Measurements from ENCODE around the gene POLQ.

The POLQ gene

DNA sequence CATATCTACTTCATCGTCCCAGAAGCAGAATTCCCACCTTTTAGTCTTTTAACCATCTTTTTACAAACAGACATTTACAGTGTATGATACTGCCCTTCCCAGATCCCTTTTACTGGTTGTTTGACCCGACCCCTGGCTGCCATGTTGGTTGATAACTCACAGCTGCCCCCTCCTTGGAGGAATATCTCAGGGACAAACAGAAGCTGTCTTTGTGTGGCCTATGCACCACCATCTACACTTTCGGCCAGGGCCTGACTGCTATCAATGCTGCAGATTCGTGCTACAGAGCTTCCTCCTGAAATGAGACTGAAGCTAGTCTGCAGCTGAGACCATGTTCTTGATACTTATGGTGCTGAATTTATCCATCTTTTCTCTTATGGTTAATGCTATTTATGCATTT is 6.6 kb upstream of the POLQ start:
- no peak for DNase-seq (ENCODE audit: low spot score)
- in situ Hi-C loops (cut with MboI; ENCODE audit: low sequenced_read_pairs, unreplicated experiment) = loop anchor here (25.0 kb wide), 2 partner anchors 435 to 710 kb away; no protein-coding TSS in a partner anchor
- TF ChIP-seq, protein P1, sequence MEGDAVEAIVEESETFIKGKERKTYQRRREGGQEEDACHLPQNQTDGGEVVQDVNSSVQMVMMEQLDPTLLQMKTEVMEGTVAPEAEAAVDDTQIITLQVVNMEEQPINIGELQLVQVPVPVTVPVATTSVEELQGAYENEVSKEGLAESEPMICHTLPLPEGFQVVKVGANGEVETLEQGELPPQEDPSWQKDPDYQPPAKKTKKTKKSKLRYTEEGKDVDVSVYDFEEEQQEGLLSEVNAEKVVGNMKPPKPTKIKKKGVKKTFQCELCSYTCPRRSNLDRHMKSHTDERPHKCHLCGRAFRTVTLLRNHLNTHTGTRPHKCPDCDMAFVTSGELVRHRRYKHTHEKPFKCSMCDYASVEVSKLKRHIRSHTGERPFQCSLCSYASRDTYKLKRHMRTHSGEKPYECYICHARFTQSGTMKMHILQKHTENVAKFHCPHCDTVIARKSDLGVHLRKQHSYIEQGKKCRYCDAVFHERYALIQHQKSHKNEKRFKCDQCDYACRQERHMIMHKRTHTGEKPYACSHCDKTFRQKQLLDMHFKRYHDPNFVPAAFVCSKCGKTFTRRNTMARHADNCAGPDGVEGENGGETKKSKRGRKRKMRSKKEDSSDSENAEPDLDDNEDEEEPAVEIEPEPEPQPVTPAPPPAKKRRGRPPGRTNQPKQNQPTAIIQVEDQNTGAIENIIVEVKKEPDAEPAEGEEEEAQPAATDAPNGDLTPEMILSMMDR (IDR thresholded peaks at IDR 0.05; ENCODE audit: borderline replicate concordance, control extremely low read depth, extremely low read depth, insufficient read depth, missing control alignments) = no peak

DNA sequence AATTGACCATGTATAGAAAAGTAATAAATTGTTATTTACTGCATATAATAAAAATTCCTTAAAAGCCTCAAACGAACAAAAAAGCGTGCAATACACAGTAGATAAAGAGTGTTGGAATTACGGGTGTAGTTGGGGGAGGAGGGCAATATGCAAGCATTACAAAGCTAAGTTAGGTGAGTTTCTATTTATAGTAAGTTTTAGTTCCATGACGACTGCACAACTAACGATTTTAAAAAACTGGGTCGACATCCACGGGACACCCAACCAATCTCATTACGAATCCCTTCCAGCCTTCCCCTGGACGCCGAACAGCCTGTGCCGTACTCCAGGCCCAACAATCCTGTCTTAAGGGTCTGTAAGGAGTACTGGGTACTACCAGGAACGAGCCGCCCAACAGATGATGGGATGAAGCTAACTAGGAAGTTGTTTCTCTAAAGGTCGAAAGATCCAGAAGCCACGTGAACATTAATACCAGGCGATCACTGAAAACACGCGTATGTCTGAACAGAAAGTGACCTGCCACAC is 677 bp downstream of the POLQ start:
- in situ Hi-C loops (cut with MboI; ENCODE audit: low sequenced_read_pairs, unreplicated experiment) = loop anchor here (25.0 kb wide), 1 partner anchor 567 kb away; no protein-coding TSS in a partner anchor
- no peak for DNase-seq (ENCODE audit: low spot score)
- TF ChIP-seq, protein P1 (IDR thresholded peaks at IDR 0.05; ENCODE audit: borderline replicate concordance, control extremely low read depth, extremely low read depth, insufficient read depth, missing control alignments) = no peak

DNA sequence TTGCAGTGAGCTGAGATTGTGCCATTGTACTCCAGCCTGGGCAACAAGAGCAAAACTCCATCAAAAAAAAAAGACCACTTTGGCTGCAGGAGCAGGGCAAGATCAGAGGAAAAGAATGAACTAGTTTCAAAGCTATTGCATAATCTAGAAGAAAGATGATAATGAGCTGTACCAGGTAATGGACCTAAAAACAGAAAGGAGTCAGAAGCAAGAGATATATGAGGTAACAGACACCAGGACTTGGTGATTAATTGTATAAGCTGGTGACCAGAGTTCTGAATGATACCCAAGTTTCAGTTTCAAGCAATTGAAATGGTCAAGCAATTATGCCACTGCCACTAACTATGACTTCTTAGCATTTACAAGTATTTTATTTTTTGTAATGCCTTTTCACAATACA is 2.9 kb downstream of the POLQ start:
- TF ChIP-seq, protein P1 (IDR thresholded peaks at IDR 0.05; ENCODE audit: borderline replicate concordance, control extremely low read depth, extremely low read depth, insufficient read depth, missing control alignments) = no peak
- in situ Hi-C loops (cut with MboI; ENCODE audit: low sequenced_read_pairs, unreplicated experiment) = loop anchor here (25.0 kb wide), 1 partner anchor 569 kb away; no protein-coding TSS in a partner anchor
- no peak for DNase-seq (ENCODE audit: low spot score)

DNA sequence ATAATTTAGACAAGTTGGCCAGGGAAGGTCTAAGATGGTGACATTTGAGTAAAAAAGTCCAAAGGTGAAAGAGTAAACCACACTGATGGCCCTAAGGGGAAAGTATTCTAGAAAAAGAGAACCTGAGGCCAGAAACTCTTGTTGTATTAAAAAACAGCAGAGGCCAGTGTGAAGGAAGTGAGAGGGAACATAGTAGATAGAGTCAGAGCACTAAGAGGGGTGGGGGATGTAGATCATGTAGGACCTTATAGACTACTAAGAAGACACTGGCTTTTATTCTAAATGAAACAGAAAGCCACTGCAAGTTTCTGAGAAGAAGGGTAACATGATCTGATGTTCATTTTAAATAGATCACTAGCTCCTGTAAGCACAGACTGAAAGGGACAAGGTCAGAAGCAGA is 14.5 kb downstream of the POLQ start:
- DNase-seq (ENCODE audit: low spot score) = no peak
- in situ Hi-C loops (cut with MboI; ENCODE audit: low sequenced_read_pairs, unreplicated experiment) = loop anchor here (25.0 kb wide), 1 partner anchor 581 kb away; no protein-coding TSS in a partner anchor
- TF ChIP-seq, protein P1 (IDR thresholded peaks at IDR 0.05; ENCODE audit: borderline replicate concordance, control extremely low read depth, extremely low read depth, insufficient read depth, missing control alignments) = no peak

DNA sequence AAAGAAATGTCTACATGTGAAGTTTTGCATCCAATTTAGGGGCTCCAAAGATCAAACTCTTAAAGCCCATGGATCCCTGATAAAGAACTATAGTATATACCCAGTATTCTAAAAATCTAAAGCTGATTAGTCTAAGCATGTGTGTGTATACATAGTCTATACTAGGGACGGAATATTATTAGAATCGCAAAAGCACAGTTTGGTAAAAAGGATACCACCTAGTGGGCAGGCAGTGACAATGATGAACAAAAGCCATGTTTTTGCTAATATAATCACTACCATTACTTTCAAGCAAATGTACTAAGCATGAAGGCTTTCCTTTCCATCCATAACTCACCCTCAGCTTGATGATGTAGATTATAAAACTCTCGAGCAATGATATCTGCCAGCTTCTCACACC is 16.5 kb downstream of the POLQ start:
- DNase-seq (ENCODE audit: low spot score) = no peak
- in situ Hi-C loops (cut with MboI; ENCODE audit: low sequenced_read_pairs, unreplicated experiment) = loop anchor here (25.0 kb wide), 1 partner anchor 583 kb away; no protein-coding TSS in a partner anchor
- TF ChIP-seq, protein P1 (IDR thresholded peaks at IDR 0.05; ENCODE audit: borderline replicate concordance, control extremely low read depth, extremely low read depth, insufficient read depth, missing control alignments) = peak; percentile 23

DNA sequence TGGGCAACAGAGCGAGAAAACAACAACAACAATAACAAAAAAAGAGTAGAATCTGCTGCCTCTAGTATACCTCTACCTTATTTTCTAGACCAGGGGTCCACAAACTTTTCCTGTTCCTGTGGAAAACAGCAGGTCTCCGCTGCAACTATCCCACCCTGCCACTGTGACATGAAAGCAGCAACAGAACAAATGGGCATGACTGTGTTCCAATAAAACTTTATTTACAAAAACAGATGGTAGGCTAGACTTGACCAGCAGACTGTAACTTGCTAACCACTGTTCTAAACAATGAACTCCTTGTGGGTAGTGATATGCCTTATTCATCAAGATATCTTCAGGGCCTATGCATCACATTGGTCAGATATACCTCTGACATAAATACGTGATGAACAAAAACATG is 25.3 kb downstream of the POLQ start:
- TF ChIP-seq, protein P1 (IDR thresholded peaks at IDR 0.05; ENCODE audit: borderline replicate concordance, control extremely low read depth, extremely low read depth, insufficient read depth, missing control alignments) = no peak
- in situ Hi-C loops (cut with MboI; ENCODE audit: low sequenced_read_pairs, unreplicated experiment) = no loop called here
- no peak for DNase-seq (ENCODE audit: low spot score)

Data from GM13976 (cell line).